Vagina (tissue), 2 donors: ENCODE measurements around the gene ARHGDIB. TPM values are rescaled to one million over a fixed set of nuclear protein-coding genes. Genes with fewer than 3 reads are reported as not detected.

Source experiments
- DNase-seq, 2 donors: peaks; one replicate each; pipeline ENCODE4 v3.0.0-alpha.2; 2017; ENCODE audit errors: extremely low spot score in 2 of 2
- H3K27ac ChIP-seq: fragments of 200-600 bp; sonication (generic); one replicate; pipeline ENCODE4 v1.5.1; 2019
- H3K27me3 ChIP-seq: fragments of 200-600 bp; sonication (generic); one replicate; pipeline ENCODE4 v1.5.1; 2019
- H3K36me3 ChIP-seq, 2 donors: fragments of 200-600 bp; sonication (generic); one replicate each; pipeline ENCODE4 v1.5.1; 2017 to 2019
- H3K4me1 ChIP-seq: fragments of 200-600 bp; sonication (generic); one replicate; pipeline ENCODE4 v1.5.1; 2019
- H3K4me3 ChIP-seq, 2 donors: fragments of 200-600 bp; sonication (generic); 1 replicate in 1 of 2; 2 replicates in 1 of 2; pipeline ENCODE4 v1.5.1; 2016 to 2019
- H3K9me3 ChIP-seq: fragments of 200-600 bp; sonication (generic); one replicate; pipeline ENCODE4 v1.5.1; 2019
- POLR2A ChIP-seq, 2 donors: fragments of 450-650 bp; IDR thresholded peaks; one replicate each; pipeline ENCODE4 v1.6.1; 2017; ENCODE audit warnings: antibody characterized with exemption in 2 of 2, mild to moderate bottlenecking in 2 of 2, moderate library complexity in 2 of 2
- POLR2AphosphoS5 ChIP-seq, 2 donors: sonication (generic); formaldehyde crosslinking; IDR thresholded peaks; one replicate each; pipeline ENCODE4 v1.9.0; 2017; ENCODE audit warnings: antibody characterized with exemption in 2 of 2, mild to moderate bottlenecking in 2 of 2, low read depth in 1 of 2; ENCODE audit not compliant: insufficient read depth in 1 of 2
- intact Hi-C: fragments of 100-400 bp; cut with DNase I; formaldehyde crosslinking; loops from one replicate; pipeline ENCODE4 v1.15.1; 2023
- total RNA-seq: library from RNA; depleted of rRNA; stranded (reverse); fragments of >200 nt; gene quantifications from one replicate; pipeline ENCODE4 v1.2.3, GENCODE V29; 2016
- TF ChIP-seq, protein P1 (sequence below), 3 experiments: fragments of 450-650 bp in 2 of 3; fragments of 200-600 bp in 1 of 3; sonication (generic) in 1 of 3; IDR thresholded peaks; one replicate each; pipeline ENCODE4 v1.5.1; 2017 to 2019; ENCODE audit warnings: antibody characterized with exemption in 3 of 3, mild to moderate bottlenecking in 2 of 3, moderate library complexity in 2 of 3

Gene ARHGDIB
- total RNA-seq, 1 donor from 2014 or later = 153 TPM

DNA sequence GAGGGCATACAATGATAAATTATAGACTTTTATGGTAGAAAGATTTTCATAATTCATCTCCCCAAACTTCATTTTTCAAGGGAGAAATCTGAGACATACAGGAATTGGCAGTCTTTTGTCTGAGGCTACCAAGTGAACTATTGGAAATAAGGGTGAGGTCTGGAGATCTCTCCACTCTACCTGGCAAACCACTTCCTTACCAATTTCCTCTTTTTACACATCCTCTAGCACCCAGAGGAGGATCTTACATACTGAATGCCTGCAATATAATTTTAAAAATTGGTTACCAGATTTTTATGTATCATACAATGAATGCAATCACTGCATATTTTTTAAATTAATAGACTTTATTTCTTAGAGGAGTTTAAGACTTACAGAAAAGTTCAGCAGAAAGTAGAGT is 18.1 kb upstream of the ARHGDIB start:
- H3K4me1 ChIP-seq = no peaks in the 10 kb centered on the region
- intact Hi-C loops = no loop called here
- H3K9me3 ChIP-seq = no peaks in the 10 kb centered on the region
- no peaks in the 10 kb centered on the region for H3K36me3 ChIP-seq
- no peaks in the 10 kb centered on the region for H3K27me3 ChIP-seq
- no peak overlapping the region for H3K27ac ChIP-seq
- H3K4me3 ChIP-seq = no peak overlapping the region
- DNase-seq = no peak
- TF ChIP-seq, protein P1, sequence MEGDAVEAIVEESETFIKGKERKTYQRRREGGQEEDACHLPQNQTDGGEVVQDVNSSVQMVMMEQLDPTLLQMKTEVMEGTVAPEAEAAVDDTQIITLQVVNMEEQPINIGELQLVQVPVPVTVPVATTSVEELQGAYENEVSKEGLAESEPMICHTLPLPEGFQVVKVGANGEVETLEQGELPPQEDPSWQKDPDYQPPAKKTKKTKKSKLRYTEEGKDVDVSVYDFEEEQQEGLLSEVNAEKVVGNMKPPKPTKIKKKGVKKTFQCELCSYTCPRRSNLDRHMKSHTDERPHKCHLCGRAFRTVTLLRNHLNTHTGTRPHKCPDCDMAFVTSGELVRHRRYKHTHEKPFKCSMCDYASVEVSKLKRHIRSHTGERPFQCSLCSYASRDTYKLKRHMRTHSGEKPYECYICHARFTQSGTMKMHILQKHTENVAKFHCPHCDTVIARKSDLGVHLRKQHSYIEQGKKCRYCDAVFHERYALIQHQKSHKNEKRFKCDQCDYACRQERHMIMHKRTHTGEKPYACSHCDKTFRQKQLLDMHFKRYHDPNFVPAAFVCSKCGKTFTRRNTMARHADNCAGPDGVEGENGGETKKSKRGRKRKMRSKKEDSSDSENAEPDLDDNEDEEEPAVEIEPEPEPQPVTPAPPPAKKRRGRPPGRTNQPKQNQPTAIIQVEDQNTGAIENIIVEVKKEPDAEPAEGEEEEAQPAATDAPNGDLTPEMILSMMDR (IDR thresholded peaks at IDR 0.05) = no peak
- no peak for TF ChIP-seq POLR2AphosphoS5 (IDR thresholded peaks at IDR 0.05; ENCODE audit: insufficient read depth in 1 of 2, low read depth in 1 of 2)
- TF ChIP-seq POLR2A (IDR thresholded peaks at IDR 0.05) = no peak

DNA sequence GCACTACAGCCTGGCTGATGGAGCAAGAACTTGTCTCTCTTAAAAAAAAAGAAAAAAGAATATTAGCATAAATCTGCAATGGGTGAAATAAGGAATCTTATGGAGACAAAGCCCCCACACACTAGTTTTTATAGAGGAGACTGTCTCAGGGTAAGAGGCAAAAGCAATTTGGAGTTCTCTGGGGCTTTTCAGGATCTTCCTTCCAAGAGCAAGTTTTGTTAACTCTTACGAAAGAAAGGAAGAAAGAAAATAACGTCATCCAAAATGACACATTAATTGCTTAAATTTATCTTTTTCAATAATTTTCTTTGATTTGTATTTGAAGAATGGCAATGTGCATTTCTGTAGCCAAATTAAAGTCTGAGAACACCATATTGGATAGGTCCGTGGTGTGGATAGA is 15.3 kb upstream of the ARHGDIB start:
- H3K9me3 ChIP-seq = no peaks in the 10 kb centered on the region
- H3K4me3 ChIP-seq = no peak overlapping the region
- no peak for DNase-seq
- intact Hi-C loops = no loop called here
- H3K4me1 ChIP-seq = no peaks in the 10 kb centered on the region
- H3K27me3 ChIP-seq = no peaks in the 10 kb centered on the region
- TF ChIP-seq POLR2A (IDR thresholded peaks at IDR 0.05) = no peak
- TF ChIP-seq, protein P1 (IDR thresholded peaks at IDR 0.05) = no peak
- TF ChIP-seq POLR2AphosphoS5 (IDR thresholded peaks at IDR 0.05; ENCODE audit: insufficient read depth in 1 of 2, low read depth in 1 of 2) = no peak
- no peaks in the 10 kb centered on the region for H3K36me3 ChIP-seq
- no peak overlapping the region for H3K27ac ChIP-seq

DNA sequence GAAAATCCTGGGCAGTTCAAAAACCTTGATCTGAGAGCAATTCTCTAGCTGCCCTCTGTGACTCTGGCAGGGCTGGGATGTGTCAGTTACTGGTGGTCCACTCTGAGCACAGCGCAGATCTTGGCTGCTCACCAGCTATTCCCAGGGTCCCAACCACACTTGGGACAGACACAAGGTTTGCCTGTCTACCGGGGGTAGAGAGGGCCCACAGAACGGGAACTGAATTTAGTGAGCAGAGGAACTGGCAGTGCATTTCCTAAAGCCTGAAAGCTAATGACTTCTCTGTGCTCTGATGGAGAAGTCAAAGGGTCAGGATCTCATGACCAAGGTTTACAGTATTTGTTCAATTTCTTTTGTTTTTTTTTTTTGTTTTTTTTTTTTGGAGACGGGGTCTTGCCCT is 14.1 kb upstream of the ARHGDIB start:
- intact Hi-C loops = no loop called here
- no peaks in the 10 kb centered on the region for H3K36me3 ChIP-seq
- H3K9me3 ChIP-seq = no peaks in the 10 kb centered on the region
- TF ChIP-seq, protein P1 (IDR thresholded peaks at IDR 0.05) = no peak
- TF ChIP-seq POLR2AphosphoS5 (IDR thresholded peaks at IDR 0.05; ENCODE audit: insufficient read depth in 1 of 2, low read depth in 1 of 2) = no peak
- no peak for TF ChIP-seq POLR2A (IDR thresholded peaks at IDR 0.05)
- H3K4me3 ChIP-seq = no peak overlapping the region
- no peaks in the 10 kb centered on the region for H3K27me3 ChIP-seq
- DNase-seq = no peak
- no peaks in the 10 kb centered on the region for H3K4me1 ChIP-seq
- H3K27ac ChIP-seq = no peak overlapping the region

DNA sequence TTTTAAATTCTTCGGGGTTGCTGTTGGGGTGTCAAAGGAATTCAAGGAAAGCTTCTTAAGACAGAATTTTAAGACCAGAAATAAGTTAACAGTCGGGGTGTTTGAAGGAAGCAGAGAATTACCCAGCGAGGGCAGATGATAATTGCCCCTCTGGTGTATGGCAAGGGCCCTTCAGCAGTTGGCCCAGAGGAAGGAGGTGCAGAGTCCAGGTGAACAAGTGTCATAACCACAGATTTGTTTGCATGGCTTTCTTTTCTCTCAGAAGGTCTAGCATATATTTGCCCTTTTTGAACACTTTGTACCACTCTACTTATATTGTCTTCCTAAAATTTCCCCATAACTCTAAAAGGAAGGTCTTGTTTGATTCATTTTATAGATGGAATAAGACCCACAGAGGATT is 13.2 kb upstream of the ARHGDIB start:
- Histone ChIP-seq H3K4me1 (no peaks in the 10 kb centered on the region), H3K27ac (no peak overlapping the region), H3K9me3 (no peaks in the 10 kb centered on the region), H3K4me3 (no peak overlapping the region), H3K36me3 (no peaks in the 10 kb centered on the region), H3K27me3 (no peaks in the 10 kb centered on the region)
- TF ChIP-seq, protein P1 (IDR thresholded peaks at IDR 0.05) = no peak
- TF ChIP-seq POLR2A (IDR thresholded peaks at IDR 0.05) = no peak
- TF ChIP-seq POLR2AphosphoS5 (IDR thresholded peaks at IDR 0.05; ENCODE audit: insufficient read depth in 1 of 2, low read depth in 1 of 2) = no peak
- intact Hi-C loops = no loop called here
- DNase-seq = no peak

DNA sequence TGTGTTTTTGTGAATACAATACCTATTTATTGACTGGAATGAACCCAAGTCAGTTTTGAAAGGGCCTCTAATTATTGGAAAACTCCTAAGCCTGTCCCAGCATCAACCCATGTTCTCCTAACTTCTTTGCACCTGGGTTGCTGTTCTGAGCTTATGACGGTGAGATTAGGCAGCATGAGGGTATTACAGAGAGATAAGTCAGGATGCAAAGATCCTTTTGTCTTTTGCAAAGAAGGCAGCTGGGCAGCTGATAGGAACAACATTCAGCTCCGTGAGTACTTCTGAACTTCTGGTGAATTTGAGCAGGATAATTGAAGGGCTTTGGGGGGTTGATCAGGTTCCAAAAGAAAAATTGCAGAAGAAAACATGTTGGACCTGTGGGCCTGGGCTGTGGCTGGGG is 11.4 kb upstream of the ARHGDIB start, which contains the start of gene PDE6H:
TSS of gene PDE6H (plus strand) at position 227 of the 400 bp plus-strand sequence. CDS start 4,971 bp downstream, outside the sequence.
- no peaks in the 10 kb centered on the region for H3K4me1 ChIP-seq
- no peaks in the 10 kb centered on the region for H3K27me3 ChIP-seq
- H3K27ac ChIP-seq = no peak within 1 kb of the TSS
- H3K9me3 ChIP-seq = no peaks in the 10 kb centered on the region
- intact Hi-C loops = no loop called here
- no peak within 1 kb of the TSS for H3K4me3 ChIP-seq
- TF ChIP-seq, protein P1 (IDR thresholded peaks at IDR 0.05) = no peak
- TF ChIP-seq POLR2AphosphoS5 (IDR thresholded peaks at IDR 0.05; ENCODE audit: insufficient read depth in 1 of 2, low read depth in 1 of 2) (no peak), POLR2A (IDR thresholded peaks at IDR 0.05) (no peak)
- no peak for DNase-seq
- no peaks in the 10 kb centered on the region for H3K36me3 ChIP-seq
